ENCODE measurements around the gene OLFML2B. TPM values are rescaled to one million over a fixed set of nuclear protein-coding genes. Genes with fewer than 3 reads are reported as not detected.

OLFML2B gene
- total and polyA plus RNA-seq, 4 donors: 3.0 to 52.2 (median 11.7) TPM

- Histone ChIP-seq H3K4me1 (ENCODE audit: control insufficient read depth in 5 of 5, insufficient read depth in 5 of 5, low read length in 5 of 5) (peaks cover 0 to 2% (median 0%) of the 10 kb centered on the region in 5 donors), H3K27me3 (ENCODE audit: control insufficient read depth in 3 of 3, insufficient read depth in 3 of 3, low read length in 2 of 3) (no peaks in the 10 kb centered on the region), H3K9ac (ENCODE audit: insufficient read depth in 1 of 2, low read length in 2 of 2) (no peak overlapping the region), H3K4me3 (no peak overlapping the region), H3K9me3 (ENCODE audit: control insufficient read depth in 4 of 4, insufficient read depth in 3 of 4, low read length in 3 of 4) (no peaks in the 10 kb centered on the region), H3K36me3 (ENCODE audit: control insufficient read depth in 4 of 4, insufficient read depth in 4 of 4, low read length in 4 of 4) (peaks cover 0 to 8% (median 2%) of the 10 kb centered on the region in 4 donors), H3K27ac (ENCODE audit: low read depth in 1 of 2, low read length in 1 of 2) (no peak overlapping the region)
- DNase-seq (no peak), ATAC-seq (ENCODE audit: insufficient read depth, low FRiP score) (no peak)
- no peak for TF ChIP-seq CTCF (IDR thresholded peaks at IDR 0.05; ENCODE audit: control extremely low read depth, extremely low read depth)
These were observed 69.2 kb downstream of the OLFML2B start for GRCh38 chr1:161954466-161954865.

- no peak for TF ChIP-seq CTCF (IDR thresholded peaks at IDR 0.05; ENCODE audit: control extremely low read depth, extremely low read depth)
- ATAC-seq (ENCODE audit: insufficient read depth, low FRiP score) (no peak), DNase-seq (no peak)
- H3K9ac ChIP-seq (ENCODE audit: insufficient read depth in 1 of 2, low read length in 2 of 2): no peak overlapping the region
- H3K27ac ChIP-seq (ENCODE audit: low read depth in 1 of 2, low read length in 1 of 2): no peak overlapping the region
- no peaks in the 10 kb centered on the region for H3K27me3 ChIP-seq (ENCODE audit: control insufficient read depth in 3 of 3, insufficient read depth in 3 of 3, low read length in 2 of 3)
- 19 to 35% methylated on average over 2 of the region's 2 CpGs for WGBS, 2 donors
- peaks cover 0 to 2% (median 0%) of the 10 kb centered on the region in 5 donors for H3K4me1 ChIP-seq (ENCODE audit: control insufficient read depth in 5 of 5, insufficient read depth in 5 of 5, low read length in 5 of 5)
- peaks cover 0 to 8% (median under 1%) of the 10 kb centered on the region in 4 donors for H3K36me3 ChIP-seq (ENCODE audit: control insufficient read depth in 4 of 4, insufficient read depth in 4 of 4, low read length in 4 of 4)
- H3K9me3 ChIP-seq (ENCODE audit: control insufficient read depth in 4 of 4, insufficient read depth in 3 of 4, low read length in 3 of 4): no peaks in the 10 kb centered on the region
- no peak overlapping the region for H3K4me3 ChIP-seq
These were observed 69.6 kb downstream of the OLFML2B start for GRCh38 chr1:161954050-161954449.

GRCh38 chr1:161953256-161953920 lies 70.3 kb downstream of the OLFML2B start:
- Histone ChIP-seq H3K36me3 (ENCODE audit: control insufficient read depth in 4 of 4, insufficient read depth in 4 of 4, low read length in 4 of 4) (peaks cover 0 to 4% (median under 1%) of the 10 kb centered on the region in 4 donors), H3K9me3 (ENCODE audit: control insufficient read depth in 4 of 4, insufficient read depth in 3 of 4, low read length in 3 of 4) (no peaks in the 10 kb centered on the region), H3K27me3 (ENCODE audit: control insufficient read depth in 3 of 3, insufficient read depth in 3 of 3, low read length in 2 of 3) (no peaks in the 10 kb centered on the region), H3K27ac (ENCODE audit: low read depth in 1 of 2, low read length in 1 of 2) (no peak overlapping the region), H3K9ac (ENCODE audit: insufficient read depth in 1 of 2, low read length in 2 of 2) (no peak overlapping the region), H3K4me3 (no peak overlapping the region), H3K4me1 (ENCODE audit: control insufficient read depth in 5 of 5, insufficient read depth in 5 of 5, low read length in 5 of 5) (peaks cover 0 to 8% (median 0%) of the 10 kb centered on the region in 5 donors)
- no peak for TF ChIP-seq CTCF (IDR thresholded peaks at IDR 0.05; ENCODE audit: control extremely low read depth, extremely low read depth)
- WGBS, 2 donors: 85 to 88% methylated on average over 5 of the region's 5 CpGs
- DNase-seq: no peak
- no peak for ATAC-seq (ENCODE audit: insufficient read depth, low FRiP score)
